Right ventricle myocardium inferior (tissue), 1 donor: ENCODE measurements around the gene ZNF148. TPM values are rescaled to one million over a fixed set of nuclear protein-coding genes. Genes with fewer than 3 reads are reported as not detected.
"Not testable (repeated sequence)": the region's sequence is repeated elsewhere in the genome, so short reads cannot be mapped to it uniquely, and the experiment has no call there.

Experiments
- ATAC-seq: fragments of 200-7000 bp; cut with Tn5 transposase; one replicate; pipeline ENCODE4 v1.9.1; 2020; ENCODE audit warnings: mild to moderate bottlenecking, moderate library complexity
- DNase-seq: peaks from one replicate; pipeline ENCODE4 v3.0.0; 2021; ENCODE audit errors: missing footprints
- intact Hi-C: fragments of 100-400 bp; cut with DNase I; formaldehyde crosslinking; loops from one replicate; pipeline ENCODE4 v1.11.0; 2022
- total RNA-seq: library from RNA; stranded (reverse); fragmentation: NEBNext Ultra II Directional; extraction: Animal tissue kit (Norgen Biotek cat#: 25700); gene quantifications from one replicate; pipeline ENCODE4 v1.2.1, GENCODE V29; 2021
- donor health status: DM: no; HTN: yes; CAD: no; lungs with severe emphysema.

ZNF148 gene
- total RNA-seq, 1 donor from 2014 or later = 43.7 TPM

DNA sequence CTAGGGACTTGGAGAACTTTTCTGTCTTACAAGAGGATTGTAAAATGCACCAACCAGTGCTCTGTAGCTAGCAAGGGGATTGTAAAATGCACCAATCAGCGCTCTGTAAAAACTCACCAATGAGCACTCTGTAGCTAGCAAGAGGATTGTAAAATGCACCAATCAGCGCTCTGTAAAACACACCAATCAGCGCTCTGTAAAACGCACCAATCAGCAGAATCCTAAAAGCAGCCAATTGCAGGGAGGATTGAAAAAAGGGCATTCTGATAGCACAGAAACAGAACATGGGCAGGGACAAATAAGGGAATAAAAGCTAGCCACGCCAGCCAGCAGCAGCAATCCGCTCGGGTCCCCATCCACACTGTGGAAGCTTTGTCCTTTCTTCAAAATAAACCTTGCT, 31.8 kb downstream of the ZNF148 start:
- DNase-seq, intact Hi-C loops, ATAC-seq: not testable (repeated sequence)

DNA sequence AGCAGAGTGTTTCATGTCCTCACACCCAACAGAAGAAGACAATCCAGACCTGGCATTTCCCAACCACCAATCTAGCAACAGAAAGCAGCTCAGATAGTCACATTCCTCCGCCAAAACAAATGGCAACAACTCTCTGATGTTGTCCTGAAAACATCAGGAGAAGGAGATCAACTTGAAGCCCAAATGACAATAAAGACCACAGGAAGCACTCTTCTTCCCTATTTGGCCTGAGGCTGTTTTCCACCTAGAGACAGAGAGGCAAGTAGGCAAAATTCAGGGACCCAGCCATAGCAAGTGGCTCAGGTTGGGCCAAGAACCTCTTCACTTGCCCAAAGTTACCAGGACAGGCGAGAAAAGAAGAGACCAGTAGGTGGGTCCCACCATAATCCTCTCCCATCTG, 35.0 kb downstream of the ZNF148 start:
- no peak for DNase-seq
- ATAC-seq = no peak
- intact Hi-C loops = no loop called here

DNA sequence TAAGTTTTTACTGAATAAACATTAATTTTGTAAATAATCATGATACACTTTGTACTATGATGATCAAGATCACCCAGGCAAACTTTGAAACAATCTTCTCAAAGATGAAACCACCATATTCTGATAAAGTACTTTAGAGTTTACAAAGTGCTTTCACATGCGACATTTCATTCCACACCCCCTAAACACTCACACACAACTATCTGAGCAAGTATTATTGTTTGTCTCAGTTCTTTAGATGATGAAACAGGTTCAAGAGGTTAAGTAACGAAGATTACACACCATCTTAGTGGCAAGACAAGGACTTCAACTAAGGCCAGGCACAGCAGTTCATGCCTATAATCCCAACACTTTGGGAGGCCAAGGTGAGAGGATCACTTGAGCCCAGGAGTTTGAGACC, 37.6 kb downstream of the ZNF148 start:
- ATAC-seq (no peak), DNase-seq (no peak)
- intact Hi-C loops = no loop called here

GRCh38 chr3:125334675-125335560, 40.2 kb downstream of the ZNF148 start:
- no peak for DNase-seq
- no peak for ATAC-seq
- intact Hi-C loops = no loop called here

DNA sequence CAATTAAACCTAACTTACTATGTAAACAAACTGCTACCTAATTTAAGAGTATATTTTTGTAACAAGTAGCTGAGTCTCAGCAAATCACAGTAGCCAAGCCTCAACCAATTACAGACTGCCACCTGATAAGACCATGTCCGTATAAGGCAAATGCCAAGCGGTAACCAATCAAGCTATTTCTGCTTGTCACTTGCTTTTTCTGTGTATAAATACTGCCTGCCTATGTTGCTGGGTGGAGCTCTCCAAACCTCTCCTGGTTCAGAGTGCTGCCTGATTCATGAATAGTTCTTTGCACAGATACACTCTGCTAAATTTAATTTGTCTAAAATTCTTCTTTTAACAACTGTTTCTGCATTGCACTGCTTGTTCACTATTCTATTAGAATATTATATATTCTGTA, 42.6 kb downstream of the ZNF148 start:
- DNase-seq (no peak), ATAC-seq (no peak)
- intact Hi-C loops = no loop called here

DNA sequence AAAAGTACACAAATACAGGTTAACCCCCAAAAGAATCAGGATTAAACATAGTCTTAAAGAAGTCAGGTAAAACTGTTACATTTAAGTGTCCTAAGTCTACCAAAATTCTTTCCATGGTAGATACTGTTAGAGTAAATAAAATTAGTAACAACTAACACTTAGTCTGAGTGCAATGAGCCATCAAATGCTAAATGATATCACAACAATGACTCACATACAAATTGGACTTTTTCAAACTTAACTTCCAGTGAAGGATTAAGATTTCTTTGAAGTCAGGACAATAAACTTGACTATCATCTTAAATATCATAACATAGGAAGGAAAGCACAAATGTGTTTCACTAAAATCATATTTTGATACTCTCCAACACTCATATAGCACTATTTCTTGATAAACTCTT, 43.9 kb downstream of the ZNF148 start:
- no peak for ATAC-seq
- intact Hi-C loops = no loop called here
- no peak for DNase-seq

DNA sequence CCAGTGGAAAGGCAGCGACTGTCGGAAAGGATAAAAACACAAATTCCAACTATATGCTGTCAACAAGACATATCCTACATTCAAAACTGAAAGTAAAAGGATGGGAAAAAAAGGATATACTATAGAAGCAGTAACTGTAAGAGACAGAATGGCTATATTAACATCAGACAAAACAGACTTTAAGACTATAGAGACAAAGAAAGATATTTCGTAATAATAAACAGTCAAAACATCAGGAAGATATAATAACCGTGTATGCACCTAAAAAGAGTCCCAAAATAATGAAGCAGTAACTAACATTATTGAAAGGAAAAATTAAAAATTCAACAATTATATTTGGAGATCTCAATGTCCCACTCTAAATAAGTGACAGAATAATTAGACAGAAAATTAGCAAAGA, 48.2 kb downstream of the ZNF148 start:
- ATAC-seq = no peak
- DNase-seq = no peak
- intact Hi-C loops = no loop called here

GRCh38 chr3:125325746-125326145, 49.4 kb downstream of the ZNF148 start:
- ATAC-seq (no peak), DNase-seq (no peak)
- intact Hi-C loops = no loop called here

DNA sequence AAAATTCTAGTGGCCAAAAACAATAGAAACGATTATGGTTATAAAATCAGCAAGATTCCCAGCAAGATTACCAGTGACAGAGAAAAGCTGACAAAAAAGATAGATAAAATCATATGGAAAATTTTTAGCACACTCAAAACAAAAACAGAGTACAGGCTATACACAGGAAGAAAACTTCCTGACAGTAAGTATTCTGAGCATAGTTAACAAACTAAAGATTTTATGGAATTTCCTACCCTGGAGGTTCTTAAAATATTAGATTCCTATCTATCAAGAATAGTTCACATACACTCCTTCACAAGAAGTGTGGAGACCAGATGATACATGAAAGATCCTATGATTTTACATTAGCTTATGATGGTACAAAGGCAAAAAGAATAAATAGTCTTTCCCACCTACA, 50.8 kb downstream of the ZNF148 start:
- no peak for ATAC-seq
- DNase-seq = no peak
- intact Hi-C loops = no loop called here

DNA sequence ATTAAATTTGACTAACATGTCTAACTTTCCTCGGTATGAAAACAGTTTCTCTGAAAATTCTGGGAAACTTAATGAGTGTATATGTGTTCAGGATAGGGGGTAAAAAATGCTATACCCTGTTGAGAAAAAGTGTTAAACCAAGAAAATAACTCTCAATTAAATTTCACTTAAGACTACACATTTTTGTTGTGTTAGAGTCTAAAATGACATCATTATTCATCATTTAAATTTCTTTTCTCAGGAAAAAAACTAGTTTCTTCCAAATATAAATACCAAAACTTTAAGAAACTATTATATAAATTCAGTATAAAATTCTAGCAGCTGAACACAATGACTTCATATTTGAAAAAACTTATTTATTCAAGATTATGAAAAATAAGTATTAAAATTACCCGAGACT, 52.2 kb downstream of the ZNF148 start:
- no peak for ATAC-seq
- no peak for DNase-seq
- intact Hi-C loops = no loop called here

DNA sequence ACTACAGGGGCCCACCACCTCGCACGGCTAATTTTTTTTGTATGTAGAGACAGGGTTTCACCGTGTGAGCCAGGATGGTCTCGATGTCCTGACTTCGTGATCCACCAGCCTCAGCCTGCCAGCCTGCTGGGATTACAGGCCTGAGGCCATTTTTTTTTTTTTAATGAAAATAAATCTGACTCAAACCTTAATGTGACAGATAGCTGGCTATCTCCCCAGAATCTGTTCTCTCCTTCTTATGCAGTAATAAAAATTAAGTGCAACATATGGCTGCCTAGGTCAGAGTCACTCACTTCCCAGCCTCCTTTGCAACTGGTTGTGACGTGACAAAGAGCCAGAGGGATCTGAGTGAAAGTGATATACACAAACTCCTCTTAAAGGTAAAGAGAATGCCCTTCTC, 53.0 kb downstream of the ZNF148 start:
- intact Hi-C loops = no loop called here
- no peak for DNase-seq
- ATAC-seq = no peak

- no peak for ATAC-seq
- intact Hi-C loops = no loop called here
Observed at GRCh38 chr3:125319765-125320164, 55.4 kb downstream of the ZNF148 start.

DNA sequence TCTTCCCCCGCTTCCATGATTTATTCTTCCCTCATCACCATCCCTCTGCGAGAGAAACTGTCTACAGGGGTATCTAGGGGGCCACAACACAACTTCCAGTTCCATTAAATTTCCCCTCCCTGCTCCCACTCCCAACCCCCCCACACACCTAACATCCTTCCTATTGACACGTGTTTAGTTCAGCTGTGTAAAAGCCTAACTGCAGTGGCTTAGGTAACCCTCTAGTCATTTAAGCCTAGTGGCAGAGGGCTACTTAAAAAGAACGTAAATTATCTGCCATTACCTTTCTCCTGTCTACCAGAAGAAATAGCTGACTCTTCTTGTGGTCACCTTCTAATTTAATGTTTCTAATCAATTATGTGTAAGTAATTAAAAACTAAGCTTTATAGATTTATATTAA, 56.3 kb downstream of the ZNF148 start:
- intact Hi-C loops = no loop called here
- no peak for ATAC-seq

More at GRCh38 chr3:125319765-125320164, 55.4 kb downstream of the ZNF148 start:
- DNase-seq = no peak

DNA sequence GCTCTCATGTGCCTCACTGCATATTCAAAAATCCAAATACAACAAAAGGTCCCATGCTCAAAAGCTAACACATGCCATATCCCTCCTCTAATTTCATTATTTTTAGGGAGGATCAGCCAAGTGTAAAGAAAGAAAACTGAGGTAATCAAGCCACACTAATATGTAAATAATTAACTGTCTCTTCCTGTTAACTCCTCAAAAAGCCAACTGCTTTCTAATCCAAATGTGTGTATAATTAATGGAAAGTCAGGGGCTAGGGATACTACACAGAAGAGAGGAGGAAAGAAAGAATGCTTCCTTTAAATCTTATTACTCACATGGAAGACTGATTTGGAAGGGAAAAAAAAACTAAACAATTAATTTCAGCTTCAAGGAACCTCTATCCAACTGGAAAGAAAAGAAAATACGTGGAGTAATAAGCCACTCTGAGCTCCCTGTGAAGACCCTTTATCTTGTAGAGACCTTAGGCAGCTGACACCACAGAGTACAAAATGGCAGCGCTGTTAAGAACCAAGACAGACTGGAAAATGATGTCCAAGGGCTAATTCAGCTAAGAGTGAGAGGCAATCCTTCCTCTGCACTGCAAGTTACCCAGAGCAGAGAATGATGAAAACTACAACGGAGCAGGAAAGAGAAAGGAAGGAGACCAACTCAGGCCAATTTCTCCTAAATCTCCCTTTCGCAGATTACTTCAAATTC, 56.8 kb downstream of the ZNF148 start:
- intact Hi-C loops = no loop called here
- DNase-seq (no peak), ATAC-seq (no peak)

More for the DNA sequence above, 56.3 kb downstream of the ZNF148 start:
- no peak for DNase-seq

DNA sequence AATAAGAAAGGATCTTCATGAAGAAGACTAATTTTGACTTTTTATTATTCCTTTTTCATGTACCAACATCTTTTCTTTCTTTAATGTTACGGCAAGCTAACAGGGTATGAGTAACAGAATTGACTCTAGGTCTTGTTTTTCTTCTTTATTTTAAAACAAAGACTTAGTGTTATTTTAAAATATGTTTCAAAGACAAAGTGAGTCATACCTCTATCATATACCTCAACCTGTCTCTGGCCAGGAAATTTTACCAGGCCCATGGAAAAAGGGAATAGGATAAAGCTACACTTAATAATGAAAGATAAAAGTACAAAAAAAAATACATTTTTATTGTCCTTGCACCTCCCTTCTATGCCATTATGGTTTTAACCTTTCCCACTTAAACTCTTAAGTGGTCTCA, 57.4 kb downstream of the ZNF148 start:
- no peak for DNase-seq
- no peak for ATAC-seq
- intact Hi-C loops = no loop called here

GRCh38 chr3:125316949-125317348, 58.2 kb downstream of the ZNF148 start:
- ATAC-seq = no peak
- intact Hi-C loops = no loop called here
- no peak for DNase-seq

DNA sequence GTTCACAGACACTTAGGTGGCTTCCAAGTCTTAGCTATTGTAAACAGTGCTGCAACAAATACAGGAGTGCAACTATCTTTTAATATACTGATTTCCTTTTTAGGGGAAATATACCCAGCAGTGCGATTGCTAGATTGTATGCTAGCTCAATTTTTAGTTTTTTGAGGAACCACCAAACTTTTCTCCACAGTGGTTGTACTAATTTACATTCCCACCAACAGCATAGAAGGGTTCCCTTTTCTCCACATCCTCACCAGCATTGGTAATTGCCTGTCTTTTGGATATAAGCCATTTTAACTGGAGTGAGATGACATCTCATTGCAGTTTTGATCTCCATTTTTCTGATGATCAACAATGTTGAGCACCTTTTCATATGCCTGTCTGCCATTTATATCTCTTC, 58.9 kb downstream of the ZNF148 start:
- intact Hi-C loops = no loop called here
- ATAC-seq (no peak), DNase-seq (no peak)

- no peak for ATAC-seq
- DNase-seq = no peak
- intact Hi-C loops = no loop called here
Observed at GRCh38 chr3:125313060-125313635, 62.0 kb downstream of the ZNF148 start.

DNA sequence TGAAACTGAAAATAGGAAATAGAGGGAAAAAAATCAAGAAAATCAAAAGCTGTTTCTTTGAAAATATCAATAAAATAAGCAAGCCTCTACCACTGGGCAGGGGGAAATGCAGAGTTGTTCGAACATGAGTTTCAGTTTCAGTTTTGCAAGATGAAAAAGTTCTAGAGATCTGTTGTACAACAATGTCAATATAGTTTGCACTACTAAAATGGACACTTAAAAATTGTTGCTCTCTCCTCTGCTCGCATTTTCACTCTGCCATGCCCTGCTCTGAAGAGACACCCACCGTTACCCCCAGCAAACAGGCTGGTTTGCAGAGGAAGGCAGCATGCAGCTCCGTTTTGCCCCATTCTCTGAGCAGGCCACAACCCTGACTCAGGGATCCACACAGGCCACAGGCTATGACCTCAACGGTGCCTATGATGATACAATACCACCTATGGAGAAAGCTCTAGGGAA, 64.5 kb downstream of the ZNF148 start:
- no peak for DNase-seq
- ATAC-seq = peak; percentile 39
- intact Hi-C loops = no loop called here

DNA sequence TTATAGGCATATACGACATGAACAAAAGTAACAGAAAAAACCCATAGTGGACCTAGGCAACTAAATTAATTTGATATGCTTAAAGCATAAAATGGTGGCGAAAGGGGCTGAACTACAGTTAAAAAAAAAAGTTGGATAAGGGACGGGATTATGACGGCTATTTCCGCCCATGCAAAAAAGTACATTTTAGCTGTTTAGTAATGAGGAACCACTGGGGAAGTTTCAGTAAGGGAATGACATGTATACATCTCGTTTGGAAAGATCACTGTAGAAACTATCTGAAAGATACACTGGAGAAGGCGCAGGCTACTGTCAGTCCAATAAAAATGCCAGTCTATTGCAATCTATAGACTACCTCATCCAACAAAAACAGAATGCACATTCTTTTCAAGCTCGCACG, 65.6 kb downstream of the ZNF148 start:
- DNase-seq = no peak
- intact Hi-C loops = no loop called here
- no peak for ATAC-seq
